ENCODE measurements around the gene EVL. TPM values are rescaled to one million over a fixed set of nuclear protein-coding genes. Genes with fewer than 3 reads are reported as not detected.
A peak's percentile ranks its signal among the peaks of the same experiment; 100 is the strongest.

The EVL gene
- total and polyA plus RNA-seq, 2 donors (not counting 1 experiment from before 2014, with no cell fraction given), result 23.5 to 28.1 TPM

DNA sequence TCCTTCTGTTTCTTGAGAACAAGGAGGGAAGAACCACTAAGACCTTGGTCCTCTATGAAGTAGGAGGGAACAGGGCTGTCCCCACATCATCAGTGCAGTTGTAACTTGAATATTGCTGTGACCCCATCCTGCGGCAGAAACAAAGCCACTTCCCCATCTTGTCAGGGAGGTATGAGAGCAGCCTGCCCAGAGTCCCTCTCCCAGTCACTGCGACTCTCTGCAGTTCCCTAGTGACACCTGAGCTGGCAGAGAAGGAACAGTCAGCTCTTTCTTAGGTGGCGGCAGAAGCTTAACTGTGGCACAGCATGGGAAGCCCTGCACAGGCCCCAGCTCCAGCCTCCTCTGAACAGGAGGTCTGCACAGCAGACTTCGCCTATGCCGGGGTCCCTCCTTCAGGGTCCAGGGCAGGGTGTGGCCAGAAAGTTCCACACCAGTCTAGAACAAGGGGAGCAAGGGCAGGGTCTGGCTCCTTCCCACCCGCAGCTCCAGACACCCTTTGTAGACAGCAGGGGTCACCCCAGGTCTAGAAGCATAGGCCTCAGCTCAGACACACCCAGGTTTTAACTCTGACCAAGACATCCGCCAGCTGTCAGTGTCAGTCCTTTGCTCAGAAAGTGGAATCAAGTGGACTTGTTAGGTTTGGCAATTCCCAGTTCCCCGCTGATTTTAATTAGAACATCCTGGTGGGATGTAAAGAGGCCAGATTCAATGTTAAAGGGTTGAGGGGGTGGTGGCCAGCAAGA is 57.4 kb downstream of the EVL start:
- no peak for TF ChIP-seq CTCF (conservative IDR thresholded peaks at IDR 0.05 in 1 of 2, IDR thresholded peaks at IDR 0.05 in 1 of 2; ENCODE audit: low read depth in 1 of 2, low read length in 2 of 2)
- no peak for TF ChIP-seq EZH2 (IDR thresholded peaks at IDR 0.05; ENCODE audit: low read length, missing control alignments)
- no peak overlapping the region for H3K4me3 ChIP-seq (replicated peaks in 1 of 4; ENCODE audit: control extremely low read depth in 1 of 4, insufficient read depth in 1 of 4, low read depth in 3 of 4, low read length in 4 of 4)
- H3K79me2 ChIP-seq (ENCODE audit: control insufficient read depth, insufficient read depth, low read length), result no peaks in the 10 kb centered on the region
- no peak overlapping the region for H2AFZ ChIP-seq (ENCODE audit: low read length)
- peak in 1 of 2 donors; percentile 50 for DNase-seq (ENCODE audit: low read depth in 2 of 2)
- peaks cover 3% of the 10 kb centered on the region for H3K36me3 ChIP-seq (ENCODE audit: control insufficient read depth, insufficient read depth, low read length)
- H3K4me2 ChIP-seq (ENCODE audit: extremely low read depth, insufficient read depth, low read length), result no peak overlapping the region
- H3K4me1 ChIP-seq (ENCODE audit: control insufficient read depth, extremely low read depth, insufficient read depth, low read length), result no peaks in the 10 kb centered on the region
- H3K27ac ChIP-seq (ENCODE audit: insufficient read depth, low read length), result no peak overlapping the region
- H3K27me3 ChIP-seq (ENCODE audit: control insufficient read depth, insufficient read depth, low read length), result no peaks in the 10 kb centered on the region
- H3K9me3 ChIP-seq (ENCODE audit: control insufficient read depth, insufficient read depth, low read depth, low read length), result no peaks in the 10 kb centered on the region
- H4K20me1 ChIP-seq (ENCODE audit: control insufficient read depth, extremely low read depth, insufficient read depth, low read length), result no peaks in the 10 kb centered on the region
- no peak overlapping the region for H3K9ac ChIP-seq (ENCODE audit: insufficient read depth, low read length)

DNA sequence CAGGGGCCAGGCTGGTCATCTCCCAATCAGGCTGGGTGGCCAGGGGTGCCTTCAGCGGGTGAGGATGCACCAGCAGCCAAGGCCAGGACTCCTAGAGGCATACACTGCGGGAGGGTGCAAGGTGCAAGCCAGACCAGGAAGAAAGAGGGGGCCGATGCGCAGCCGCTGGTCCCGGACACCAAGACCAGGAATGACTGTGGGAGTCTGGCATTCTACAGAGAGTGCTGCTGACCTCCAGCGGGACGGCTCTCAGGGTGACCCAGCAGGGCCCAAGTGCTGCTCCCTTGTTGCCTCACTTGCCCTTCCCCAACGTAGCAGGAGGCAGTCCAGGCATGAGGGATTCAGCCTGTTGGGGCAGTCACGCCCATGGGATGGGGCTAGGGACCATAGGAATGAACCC is 58.4 kb downstream of the EVL start:
- Histone ChIP-seq H3K9me3 (ENCODE audit: control insufficient read depth, insufficient read depth, low read depth, low read length) (no peaks in the 10 kb centered on the region), H3K27ac (ENCODE audit: insufficient read depth, low read length) (no peak overlapping the region), H3K4me1 (ENCODE audit: control insufficient read depth, extremely low read depth, insufficient read depth, low read length) (no peaks in the 10 kb centered on the region), H3K36me3 (ENCODE audit: control insufficient read depth, insufficient read depth, low read length) (peaks cover 3% of the 10 kb centered on the region), H2AFZ (ENCODE audit: low read length) (no peak overlapping the region), H3K9ac (ENCODE audit: insufficient read depth, low read length) (no peak overlapping the region), H4K20me1 (ENCODE audit: control insufficient read depth, extremely low read depth, insufficient read depth, low read length) (no peaks in the 10 kb centered on the region), H3K79me2 (ENCODE audit: control insufficient read depth, insufficient read depth, low read length) (no peaks in the 10 kb centered on the region), H3K4me3 (replicated peaks in 1 of 4; ENCODE audit: control extremely low read depth in 1 of 4, insufficient read depth in 1 of 4, low read depth in 3 of 4, low read length in 4 of 4) (no peak overlapping the region), H3K4me2 (ENCODE audit: extremely low read depth, insufficient read depth, low read length) (no peak overlapping the region), H3K27me3 (ENCODE audit: control insufficient read depth, insufficient read depth, low read length) (no peaks in the 10 kb centered on the region)
- no peak for DNase-seq (ENCODE audit: low read depth in 2 of 2)
- TF ChIP-seq CTCF (conservative IDR thresholded peaks at IDR 0.05 in 1 of 2, IDR thresholded peaks at IDR 0.05 in 1 of 2; ENCODE audit: low read depth in 1 of 2, low read length in 2 of 2), result no peak
- no peak for TF ChIP-seq EZH2 (IDR thresholded peaks at IDR 0.05; ENCODE audit: low read length, missing control alignments)

DNA sequence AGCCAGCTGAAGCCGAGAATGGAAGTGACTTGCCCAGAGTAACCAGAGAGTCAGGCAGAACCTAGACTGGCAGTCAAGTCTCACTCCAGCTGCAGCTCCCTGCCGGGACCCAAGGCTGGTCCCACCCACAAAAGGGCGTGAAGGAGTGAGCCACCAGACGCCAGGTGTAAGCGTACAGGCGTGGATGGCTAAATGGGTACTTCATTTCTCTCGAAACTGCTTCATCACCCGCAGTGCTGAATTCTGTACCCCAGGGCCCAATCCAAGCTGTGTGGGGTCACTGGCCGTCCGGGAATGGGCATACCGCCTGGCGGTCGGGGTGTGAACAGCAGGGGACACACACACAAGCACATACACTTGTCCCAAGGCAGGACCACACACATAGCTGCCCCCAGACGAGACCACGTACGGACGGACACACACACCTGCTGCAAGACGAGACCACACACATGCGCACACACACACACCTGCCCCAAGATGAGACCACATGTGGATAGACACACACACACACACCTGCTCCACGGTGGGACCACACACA is 59.4 kb downstream of the EVL start:
- no peak for DNase-seq (ENCODE audit: low read depth in 2 of 2)
- Histone ChIP-seq H3K27ac (ENCODE audit: insufficient read depth, low read length) (no peak overlapping the region), H3K79me2 (ENCODE audit: control insufficient read depth, insufficient read depth, low read length) (no peaks in the 10 kb centered on the region), H3K36me3 (ENCODE audit: control insufficient read depth, insufficient read depth, low read length) (peaks cover 3% of the 10 kb centered on the region), H2AFZ (ENCODE audit: low read length) (no peak overlapping the region), H3K9ac (ENCODE audit: insufficient read depth, low read length) (no peak overlapping the region), H4K20me1 (ENCODE audit: control insufficient read depth, extremely low read depth, insufficient read depth, low read length) (no peaks in the 10 kb centered on the region), H3K4me3 (replicated peaks in 1 of 4; ENCODE audit: control extremely low read depth in 1 of 4, insufficient read depth in 1 of 4, low read depth in 3 of 4, low read length in 4 of 4) (no peak overlapping the region), H3K4me2 (ENCODE audit: extremely low read depth, insufficient read depth, low read length) (no peak overlapping the region), H3K9me3 (ENCODE audit: control insufficient read depth, insufficient read depth, low read depth, low read length) (no peaks in the 10 kb centered on the region), H3K27me3 (ENCODE audit: control insufficient read depth, insufficient read depth, low read length) (no peaks in the 10 kb centered on the region), H3K4me1 (ENCODE audit: control insufficient read depth, extremely low read depth, insufficient read depth, low read length) (no peaks in the 10 kb centered on the region)
- TF ChIP-seq CTCF (conservative IDR thresholded peaks at IDR 0.05 in 1 of 2, IDR thresholded peaks at IDR 0.05 in 1 of 2; ENCODE audit: low read depth in 1 of 2, low read length in 2 of 2) (no peak), EZH2 (IDR thresholded peaks at IDR 0.05; ENCODE audit: low read length, missing control alignments) (no peak)

Data from fibroblast of lung (primary cell).